ENCODE results near the gene ALPG.

The ALPG gene

DNA sequence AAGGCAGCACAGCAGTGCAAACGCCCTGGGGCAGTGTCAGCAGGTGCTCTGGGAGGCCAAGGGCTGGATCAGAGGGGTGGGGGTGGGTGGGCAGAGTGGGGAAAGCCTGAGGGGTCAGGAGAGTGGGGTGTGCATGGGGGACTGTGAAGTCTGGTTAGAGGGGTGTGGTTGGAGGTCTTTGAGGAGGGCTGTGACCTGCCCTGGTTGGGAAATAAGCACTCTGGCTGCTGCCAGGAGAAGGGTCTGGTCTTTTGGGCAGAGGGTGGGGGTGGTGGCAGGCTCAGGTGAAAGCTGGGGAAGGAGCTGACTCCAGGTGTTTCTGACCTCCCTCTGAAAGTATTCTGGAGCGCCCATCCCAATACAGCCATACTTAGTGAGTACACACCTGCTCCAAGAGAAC lies 53.5 kb downstream of the ALPG start:
- no peak for DNase-seq

Measured in NCI-H526 (cell line).